Measurements from ENCODE around the gene P2RX3.

The P2RX3 gene

GRCh38 chr11:57376095-57377090 is 38.2 kb downstream of the P2RX3 start:
- no peak for DNase-seq

- DNase-seq: no peak
These were observed 39.0 kb downstream of the P2RX3 start for GRCh38 chr11:57377107-57377506.

GRCh38 chr11:57378186-57378585 is 40.0 kb downstream of the P2RX3 start:
- DNase-seq: no peak

- no peak for DNase-seq
These were observed 41.6 kb downstream of the P2RX3 start for GRCh38 chr11:57379732-57380131.

GRCh38 chr11:57380975-57381374 is 42.8 kb downstream of the P2RX3 start, which contains the start of gene PRG3:
TSS of gene PRG3 (minus strand) at chr11:57381150. CDS start at chr11:57380708, 442 bp downstream.
- DNase-seq: no peak

GRCh38 chr11:57386178-57386940 is 48.2 kb downstream of the P2RX3 start:
- no peak for DNase-seq

- DNase-seq: no peak
These were observed 49.3 kb downstream of the P2RX3 start for GRCh38 chr11:57387289-57388030.

- no peak for DNase-seq
These were observed 52.4 kb downstream of the P2RX3 start, which contains the start of gene PRG2 for GRCh38 chr11:57390535-57390934. TSS of gene PRG2 (minus strand) at chr11:57390650. CDS start at chr11:57389944, 706 bp downstream.

GRCh38 chr11:57391111-57391510 is 53.0 kb downstream of the P2RX3 start:
- DNase-seq: no peak

- no peak for DNase-seq
These were observed 53.4 kb downstream of the P2RX3 start for GRCh38 chr11:57391539-57391938.

GRCh38 chr11:57392066-57392762 is 54.1 kb downstream of the P2RX3 start:
- DNase-seq: no peak

GRCh38 chr11:57392763-57393105 is 54.6 kb downstream of the P2RX3 start:
- no peak for DNase-seq

- DNase-seq: no peak
These were observed 56.2 kb downstream of the P2RX3 start for GRCh38 chr11:57394203-57394965.

GRCh38 chr11:57395905-57396623 is 57.9 kb downstream of the P2RX3 start:
- no peak for DNase-seq

- no peak for DNase-seq
These were observed 58.6 kb downstream of the P2RX3 start for GRCh38 chr11:57396744-57397143.

GRCh38 chr11:57397394-57397990 is 59.3 kb downstream of the P2RX3 start:
- DNase-seq: no peak

- no peak for DNase-seq
These were observed 61.1 kb downstream of the P2RX3 start for GRCh38 chr11:57399221-57399620.

GRCh38 chr11:57399972-57400578 is 61.9 kb downstream of the P2RX3 start:
- DNase-seq: no peak

- DNase-seq: no peak
These were observed 64.2 kb downstream of the P2RX3 start for GRCh38 chr11:57402188-57403002.
